Tibial nerve (tissue), 4 donors: ENCODE results near the gene SEMA5B. TPM values are rescaled to one million over a fixed set of nuclear protein-coding genes. Genes with fewer than 3 reads are reported as not detected.

ENCODE experiments used
- DNase-seq, 2 donors: peaks; one replicate each; pipeline ENCODE4 v3.0.0-alpha.2; 2019; ENCODE audit warnings: low spot score in 2 of 2
- H3K27ac ChIP-seq, 4 donors: fragments of 200-600 bp; sonication (generic) in 3 of 4; one replicate each; pipeline ENCODE4 v1.5.1; 2017 to 2019; ENCODE audit warnings: mild to moderate bottlenecking in 1 of 4
- H3K27me3 ChIP-seq, 2 donors: fragments of 200-600 bp; sonication (generic) in 1 of 2; one replicate each; pipeline versions ENCODE4 v1.5.1 to v1.6.0; 2017 to 2019
- H3K36me3 ChIP-seq, 3 donors: fragments of 200-600 bp; sonication (generic); one replicate each; pipeline ENCODE4 v1.5.1; 2018 to 2019
- H3K4me1 ChIP-seq, 4 donors: fragments of 200-600 bp; sonication (generic) in 3 of 4; one replicate each; pipeline ENCODE4 v1.5.1; 2017 to 2019
- H3K4me3 ChIP-seq, 4 donors: fragments of 200-600 bp; sonication (generic) in 3 of 4; one replicate each; pipeline ENCODE4 v1.5.1; 2017 to 2019; ENCODE audit warnings: mild to moderate bottlenecking in 1 of 4, moderate library complexity in 1 of 4
- H3K9me3 ChIP-seq, 4 donors: fragments of 200-600 bp; sonication (generic) in 3 of 4; one replicate each; pipeline ENCODE4 v1.5.1; 2017 to 2019
- EP300 ChIP-seq, 2 donors: sonication (generic); formaldehyde crosslinking; IDR thresholded peaks; one replicate each; pipeline ENCODE4 v1.6.1; 2017; ENCODE audit warnings: antibody characterized with exemption in 2 of 2, mild to moderate bottlenecking in 1 of 2
- POLR2A ChIP-seq, 2 donors: fragments of 450-650 bp; IDR thresholded peaks; one replicate each; pipeline ENCODE4 v1.6.1; 2017; ENCODE audit warnings: antibody characterized with exemption in 2 of 2, mild to moderate bottlenecking in 2 of 2, moderate library complexity in 2 of 2
- WGBS, 2 donors: methylation state at CpG; one replicate each; pipeline ENCODE4 v1.1.5; 2018; 5-methylcytosine and 5-hydroxymethylcytosine counted together
- total RNA-seq, 4 donors: library from RNA; depleted of rRNA; stranded (reverse); fragments of >200 nt; gene quantifications; one replicate each; pipeline ENCODE4 v1.1.0, GENCODE V29; 2016
- TF ChIP-seq, protein P1 (sequence below), 5 experiments: fragments of 200-600 bp in 3 of 5; fragments of 450-650 bp in 2 of 5; sonication (generic) in 3 of 5; IDR thresholded peaks; one replicate each; pipeline ENCODE4 v1.5.1; 2016 to 2019; ENCODE audit warnings: antibody characterized with exemption in 5 of 5, mild to moderate bottlenecking in 3 of 5, moderate library complexity in 2 of 5

Gene SEMA5B
- total RNA-seq, 4 donors from 2014 or later = 6.7 to 19.7 (median 13.1) TPM

DNA sequence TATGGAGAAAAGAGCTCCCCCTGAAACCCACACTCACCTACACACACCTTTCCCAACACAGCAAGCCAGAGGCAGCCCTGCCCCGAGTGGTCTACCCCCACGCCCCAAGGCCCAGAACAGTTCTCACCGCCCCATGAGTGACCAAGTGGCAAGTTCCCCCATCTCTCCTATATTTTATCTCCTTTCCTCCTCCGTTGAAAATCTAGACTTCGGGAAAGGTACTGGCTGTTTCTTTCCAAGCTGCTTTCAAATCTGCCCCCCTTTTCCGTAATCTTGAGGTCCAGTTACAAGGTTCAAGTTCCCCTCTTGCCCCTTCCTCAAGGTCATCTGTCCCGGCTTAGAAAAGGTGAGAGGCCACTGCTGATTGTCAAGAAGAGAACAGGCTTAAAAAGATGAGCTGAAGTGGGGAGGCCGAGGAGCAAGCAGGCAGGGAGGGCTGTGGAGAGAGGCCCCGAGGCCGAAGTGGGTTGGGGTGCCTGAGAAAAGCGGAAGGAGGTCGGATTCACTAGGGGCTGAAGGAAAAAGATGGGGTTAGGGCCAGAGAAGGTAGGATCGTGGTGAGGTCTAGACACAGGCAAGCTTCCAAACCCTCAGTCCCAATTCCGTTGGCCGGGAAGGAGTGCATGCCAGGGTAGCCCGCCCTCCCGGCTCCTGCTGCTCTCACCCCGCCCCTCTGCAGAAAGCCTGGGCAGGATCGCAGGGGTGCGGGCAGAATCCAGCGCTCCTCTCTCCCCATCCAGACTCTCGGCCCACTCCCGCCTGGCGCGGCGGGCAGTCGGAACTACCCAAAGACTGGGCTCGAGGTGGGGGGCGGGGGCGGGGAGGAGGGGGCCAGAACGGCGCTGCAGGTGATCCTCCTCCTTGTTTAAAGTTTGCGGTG lies 1.7 kb downstream of the SEMA5B start:
- H3K4me3 ChIP-seq = peak overlapping the region; percentile 40 to 59 (median 52)
- no peak for DNase-seq
- H3K4me1 ChIP-seq = peaks cover 0 to 32% (median 17%) of the 10 kb centered on the region in 4 donors
- TF ChIP-seq POLR2A (IDR thresholded peaks at IDR 0.05) = no peak
- TF ChIP-seq, protein P1, sequence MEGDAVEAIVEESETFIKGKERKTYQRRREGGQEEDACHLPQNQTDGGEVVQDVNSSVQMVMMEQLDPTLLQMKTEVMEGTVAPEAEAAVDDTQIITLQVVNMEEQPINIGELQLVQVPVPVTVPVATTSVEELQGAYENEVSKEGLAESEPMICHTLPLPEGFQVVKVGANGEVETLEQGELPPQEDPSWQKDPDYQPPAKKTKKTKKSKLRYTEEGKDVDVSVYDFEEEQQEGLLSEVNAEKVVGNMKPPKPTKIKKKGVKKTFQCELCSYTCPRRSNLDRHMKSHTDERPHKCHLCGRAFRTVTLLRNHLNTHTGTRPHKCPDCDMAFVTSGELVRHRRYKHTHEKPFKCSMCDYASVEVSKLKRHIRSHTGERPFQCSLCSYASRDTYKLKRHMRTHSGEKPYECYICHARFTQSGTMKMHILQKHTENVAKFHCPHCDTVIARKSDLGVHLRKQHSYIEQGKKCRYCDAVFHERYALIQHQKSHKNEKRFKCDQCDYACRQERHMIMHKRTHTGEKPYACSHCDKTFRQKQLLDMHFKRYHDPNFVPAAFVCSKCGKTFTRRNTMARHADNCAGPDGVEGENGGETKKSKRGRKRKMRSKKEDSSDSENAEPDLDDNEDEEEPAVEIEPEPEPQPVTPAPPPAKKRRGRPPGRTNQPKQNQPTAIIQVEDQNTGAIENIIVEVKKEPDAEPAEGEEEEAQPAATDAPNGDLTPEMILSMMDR (IDR thresholded peaks at IDR 0.05) = no peak
- TF ChIP-seq EP300 (IDR thresholded peaks at IDR 0.05) = no peak
- H3K27ac ChIP-seq = peak overlapping the region in 1 of 4 donors; percentile 71
- H3K36me3 ChIP-seq = no peaks in the 10 kb centered on the region
- H3K27me3 ChIP-seq = peaks cover 0 to 50% of the 10 kb centered on the region in 2 donors
- 25 to 38% methylated on average over 20 to 28 of the region's 33 CpGs for WGBS, 2 donors
- no peaks in the 10 kb centered on the region for H3K9me3 ChIP-seq

- no peaks in the 10 kb centered on the region for H3K9me3 ChIP-seq
- no peak overlapping the region for H3K27ac ChIP-seq
- TF ChIP-seq, protein P1 (IDR thresholded peaks at IDR 0.05) = no peak
- no peak for TF ChIP-seq POLR2A (IDR thresholded peaks at IDR 0.05)
- TF ChIP-seq EP300 (IDR thresholded peaks at IDR 0.05) = no peak
- H3K4me3 ChIP-seq = no peak overlapping the region
- peaks cover 0 to 30% (median 17%) of the 10 kb centered on the region in 4 donors for H3K4me1 ChIP-seq
- H3K36me3 ChIP-seq = no peaks in the 10 kb centered on the region
- 92 to 100% methylated on average over 1 of the region's 1 CpG for WGBS, 2 donors
- no peak for DNase-seq
- H3K27me3 ChIP-seq = peaks cover 0 to 33% of the 10 kb centered on the region in 2 donors
Observed at GRCh38 chr3:123024056-123024455, 3.5 kb downstream of the SEMA5B start.

DNA sequence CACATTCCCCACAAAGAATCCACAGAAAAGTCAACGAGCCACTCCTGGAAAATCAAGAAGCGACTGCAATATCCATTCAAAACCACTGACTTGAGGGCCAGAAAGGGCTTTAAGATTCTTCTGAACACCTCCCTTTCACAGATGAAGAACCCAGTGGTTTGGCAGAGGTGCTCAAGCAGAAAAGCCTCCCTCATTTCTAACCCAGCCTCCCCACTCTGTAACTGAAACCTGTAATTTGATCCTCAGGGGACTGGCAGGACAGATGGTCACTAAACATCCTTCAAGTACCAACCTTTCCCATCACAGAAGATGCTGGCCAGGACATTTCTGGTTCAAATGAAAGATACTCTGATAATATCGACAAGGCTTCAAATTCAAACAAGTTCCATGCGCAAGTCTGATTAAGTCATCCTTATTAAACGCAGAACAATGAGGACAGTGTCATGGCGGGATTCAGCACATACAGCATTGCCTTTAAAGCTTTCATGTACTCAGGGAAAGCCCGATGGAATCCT lies 5.5 kb downstream of the SEMA5B start:
- peaks cover 0 to 14% (median 11%) of the 10 kb centered on the region in 4 donors for H3K4me1 ChIP-seq
- no peak overlapping the region for H3K4me3 ChIP-seq
- no peak for DNase-seq
- no peak overlapping the region for H3K27ac ChIP-seq
- H3K36me3 ChIP-seq = no peaks in the 10 kb centered on the region
- peaks cover 0 to 31% of the 10 kb centered on the region in 2 donors for H3K27me3 ChIP-seq
- no peaks in the 10 kb centered on the region for H3K9me3 ChIP-seq
- no peak for TF ChIP-seq EP300 (IDR thresholded peaks at IDR 0.05)
- TF ChIP-seq, protein P1 (IDR thresholded peaks at IDR 0.05) = no peak
- TF ChIP-seq POLR2A (IDR thresholded peaks at IDR 0.05) = no peak
- WGBS, 2 donors = 62 to 64% methylated on average over 7 of the region's 7 CpGs

GRCh38 chr3:123021388-123021787 lies 6.2 kb downstream of the SEMA5B start:
- no peak for TF ChIP-seq POLR2A (IDR thresholded peaks at IDR 0.05)
- TF ChIP-seq EP300 (IDR thresholded peaks at IDR 0.05) = no peak
- TF ChIP-seq, protein P1 (IDR thresholded peaks at IDR 0.05) = no peak
- Histone ChIP-seq H3K36me3 (no peaks in the 10 kb centered on the region), H3K27ac (no peak overlapping the region), H3K9me3 (no peaks in the 10 kb centered on the region), H3K4me1 (peaks cover 0 to 8% (median 4%) of the 10 kb centered on the region in 4 donors), H3K27me3 (peaks cover 0 to 24% of the 10 kb centered on the region in 2 donors), H3K4me3 (no peak overlapping the region)
- no peak for DNase-seq
- WGBS, 2 donors = 87 to 88% methylated on average over 7 of the region's 7 CpGs

DNA sequence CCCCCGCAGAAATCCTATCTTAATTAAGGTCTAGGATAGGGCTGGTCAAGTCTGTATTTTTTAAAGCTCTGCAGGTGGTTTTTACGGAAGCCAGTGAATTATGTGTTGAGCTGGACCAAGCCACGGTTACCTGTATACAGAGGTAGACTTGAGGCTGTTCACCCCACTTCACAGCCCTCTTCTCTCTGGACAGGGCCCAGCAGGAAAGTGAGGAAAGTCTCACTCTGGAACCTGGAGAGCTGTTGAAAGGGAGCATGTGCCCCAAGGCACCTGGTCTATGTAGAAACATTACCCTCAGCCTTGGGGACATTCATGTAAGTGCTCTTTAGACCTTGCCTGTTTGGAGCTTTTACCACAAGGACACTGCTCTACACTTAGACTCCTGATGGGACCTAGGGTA lies 6.9 kb downstream of the SEMA5B start:
- Histone ChIP-seq H3K27ac (no peak overlapping the region), H3K9me3 (no peaks in the 10 kb centered on the region), H3K36me3 (no peaks in the 10 kb centered on the region), H3K4me1 (peaks cover 0 to under 1% (median 0%) of the 10 kb centered on the region in 4 donors), H3K4me3 (no peak overlapping the region), H3K27me3 (peaks cover 0 to 17% of the 10 kb centered on the region in 2 donors)
- no peak for DNase-seq
- 88 to 93% methylated on average over 3 of the region's 3 CpGs for WGBS, 2 donors
- TF ChIP-seq, protein P1 (IDR thresholded peaks at IDR 0.05) = no peak
- no peak for TF ChIP-seq POLR2A (IDR thresholded peaks at IDR 0.05)
